ENCODE measurements around the gene TECPR1.

Gene TECPR1

GRCh38 chr7:98251601-98252424 is at the start of gene TECPR1:
Gene TECPR1 (minus strand): TSS chr7:98252232. CDS start chr7:98246146, 6,086 bp downstream.
- peak; percentile 83 for DNase-seq

- no peak for DNase-seq
These were observed 48.8 kb upstream of the TECPR1 start for GRCh38 chr7:98300595-98301372.

- DNase-seq = no peak
These were observed 45.7 kb upstream of the TECPR1 start for GRCh38 chr7:98297626-98298286.

- no peak for DNase-seq
These were observed 44.8 kb upstream of the TECPR1 start for GRCh38 chr7:98296833-98297232.

- DNase-seq = no peak
These were observed 43.6 kb upstream of the TECPR1 start for GRCh38 chr7:98295467-98296192.

- peak; percentile 19 for DNase-seq
These were observed 42.9 kb upstream of the TECPR1 start for GRCh38 chr7:98294798-98295382.

GRCh38 chr7:98294326-98294725 is 42.3 kb upstream of the TECPR1 start:
- DNase-seq = no peak

- DNase-seq = no peak
These were observed 41.7 kb upstream of the TECPR1 start for GRCh38 chr7:98293746-98294145.

GRCh38 chr7:98293265-98293664 is 41.2 kb upstream of the TECPR1 start:
- no peak for DNase-seq

- no peak for DNase-seq
These were observed 39.7 kb upstream of the TECPR1 start for GRCh38 chr7:98291717-98292116.

- no peak for DNase-seq
These were observed 37.4 kb upstream of the TECPR1 start for GRCh38 chr7:98289333-98289875.

GRCh38 chr7:98288064-98288823 is 36.2 kb upstream of the TECPR1 start:
- DNase-seq = no peak

GRCh38 chr7:98287486-98287959 is 35.5 kb upstream of the TECPR1 start:
- no peak for DNase-seq

- no peak for DNase-seq
These were observed 34.9 kb upstream of the TECPR1 start for GRCh38 chr7:98286701-98287485.

GRCh38 chr7:98286093-98286539 is 34.1 kb upstream of the TECPR1 start:
- DNase-seq = no peak

- no peak for DNase-seq
These were observed 33.4 kb upstream of the TECPR1 start for GRCh38 chr7:98285157-98286092.

- DNase-seq = no peak
These were observed 32.5 kb upstream of the TECPR1 start for GRCh38 chr7:98284335-98285036.

GRCh38 chr7:98283887-98284222 is 31.8 kb upstream of the TECPR1 start:
- DNase-seq = no peak

Measured in stimulated activated CD4-positive, alpha-beta T cell treated with anti-CD3 and anti-CD28 coated beads, Interleukin-12 subunit alpha, Interleukin-12 subunit beta, amount 100 ng/mL, for 4 hours (primary cell).